HG02973 (cell line): ENCODE results near the gene TSHZ3.

ENCODE experiments used
- ATAC-seq: cut with Tn5 transposase; IDR thresholded peaks from one replicate; pipeline ENCODE4 v1.9.1; 2021; ENCODE audit warnings: moderate library complexity; ENCODE audit not compliant: unreplicated experiment

Gene TSHZ3, protein sequence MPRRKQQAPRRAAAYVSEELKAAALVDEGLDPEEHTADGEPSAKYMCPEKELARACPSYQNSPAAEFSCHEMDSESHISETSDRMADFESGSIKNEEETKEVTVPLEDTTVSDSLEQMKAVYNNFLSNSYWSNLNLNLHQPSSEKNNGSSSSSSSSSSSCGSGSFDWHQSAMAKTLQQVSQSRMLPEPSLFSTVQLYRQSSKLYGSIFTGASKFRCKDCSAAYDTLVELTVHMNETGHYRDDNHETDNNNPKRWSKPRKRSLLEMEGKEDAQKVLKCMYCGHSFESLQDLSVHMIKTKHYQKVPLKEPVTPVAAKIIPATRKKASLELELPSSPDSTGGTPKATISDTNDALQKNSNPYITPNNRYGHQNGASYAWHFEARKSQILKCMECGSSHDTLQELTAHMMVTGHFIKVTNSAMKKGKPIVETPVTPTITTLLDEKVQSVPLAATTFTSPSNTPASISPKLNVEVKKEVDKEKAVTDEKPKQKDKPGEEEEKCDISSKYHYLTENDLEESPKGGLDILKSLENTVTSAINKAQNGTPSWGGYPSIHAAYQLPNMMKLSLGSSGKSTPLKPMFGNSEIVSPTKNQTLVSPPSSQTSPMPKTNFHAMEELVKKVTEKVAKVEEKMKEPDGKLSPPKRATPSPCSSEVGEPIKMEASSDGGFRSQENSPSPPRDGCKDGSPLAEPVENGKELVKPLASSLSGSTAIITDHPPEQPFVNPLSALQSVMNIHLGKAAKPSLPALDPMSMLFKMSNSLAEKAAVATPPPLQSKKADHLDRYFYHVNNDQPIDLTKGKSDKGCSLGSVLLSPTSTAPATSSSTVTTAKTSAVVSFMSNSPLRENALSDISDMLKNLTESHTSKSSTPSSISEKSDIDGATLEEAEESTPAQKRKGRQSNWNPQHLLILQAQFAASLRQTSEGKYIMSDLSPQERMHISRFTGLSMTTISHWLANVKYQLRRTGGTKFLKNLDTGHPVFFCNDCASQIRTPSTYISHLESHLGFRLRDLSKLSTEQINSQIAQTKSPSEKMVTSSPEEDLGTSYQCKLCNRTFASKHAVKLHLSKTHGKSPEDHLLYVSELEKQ

DNA sequence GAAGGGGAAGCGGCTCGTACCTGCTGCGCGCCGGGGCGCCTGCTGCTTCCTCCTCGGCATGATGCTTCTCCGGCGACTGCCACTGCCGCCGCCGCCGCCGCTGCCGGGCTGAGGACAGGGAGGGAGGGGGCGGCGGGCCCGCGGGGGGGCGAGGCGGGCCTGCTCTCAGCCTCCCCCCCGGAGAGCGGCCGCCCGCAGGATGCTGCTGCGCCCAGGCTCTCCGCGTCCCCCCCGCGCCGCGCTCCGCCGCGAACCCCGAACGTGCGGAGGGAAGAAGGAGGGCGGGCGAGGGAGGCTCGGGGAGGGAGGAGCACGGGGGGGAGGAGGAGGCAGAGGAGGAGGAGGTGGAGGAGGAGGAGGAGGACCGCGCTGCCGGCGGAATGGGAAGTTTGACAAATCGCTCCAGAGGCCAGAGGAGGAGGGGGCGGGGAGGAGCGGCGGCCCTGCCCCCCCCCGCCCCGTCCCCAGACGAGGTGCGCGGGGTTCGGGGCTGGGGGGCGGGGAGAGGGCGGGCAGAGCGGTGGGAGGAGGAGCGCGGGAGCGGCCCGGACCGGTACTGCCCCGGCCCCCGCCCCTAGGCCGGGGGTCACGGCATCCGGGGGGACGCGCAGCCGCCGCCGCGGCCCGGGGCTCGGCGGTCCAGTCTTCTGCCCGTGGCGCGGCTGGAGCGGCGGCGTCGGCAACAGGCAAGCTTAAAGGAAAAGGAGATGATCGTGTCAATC is at the start of gene TSHZ3:
TSS of gene TSHZ3 (minus strand) at position 277 of the 722 bp plus-strand sequence. CDS start at position 60, 217 bp downstream.
- no peak for ATAC-seq

DNA sequence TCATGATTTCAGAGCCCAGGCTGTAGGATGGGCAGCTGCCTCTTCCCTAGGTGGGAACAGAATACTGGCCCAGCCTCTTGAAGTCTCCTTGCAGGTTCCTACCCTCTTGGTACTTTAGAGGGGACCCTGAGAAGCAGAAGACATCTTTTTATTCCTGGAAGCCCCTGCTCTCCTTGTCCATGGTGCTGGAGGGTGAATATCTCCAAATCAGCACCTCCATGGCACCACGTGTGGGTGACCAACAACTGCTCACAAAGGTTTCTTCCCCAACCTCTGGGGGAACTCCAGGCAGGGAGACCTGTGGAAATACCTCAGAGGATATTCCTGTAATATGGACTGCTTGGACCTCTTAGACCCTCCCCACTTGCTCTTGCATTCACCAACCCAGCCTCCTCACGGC is 48.1 kb upstream of the TSHZ3 start:
- no peak for ATAC-seq

DNA sequence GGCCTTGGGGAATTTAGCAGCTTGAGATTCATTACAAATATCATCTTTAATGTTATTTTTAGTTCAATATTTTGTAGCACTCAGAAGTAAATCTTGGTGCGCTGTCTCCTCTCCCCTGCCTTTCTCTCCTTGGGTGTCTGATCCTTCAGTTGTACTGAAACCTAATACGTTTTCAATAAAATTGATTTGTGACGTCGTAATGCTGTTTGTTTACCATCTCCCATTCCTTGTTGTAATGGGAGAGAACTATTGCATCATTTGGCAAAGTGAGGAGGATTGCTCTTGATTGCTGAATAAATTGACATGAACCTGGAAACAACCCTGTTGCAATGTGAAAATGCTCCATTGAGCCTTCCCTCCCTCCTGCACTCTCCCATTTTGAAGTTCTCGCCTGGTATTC is 43.2 kb upstream of the TSHZ3 start:
- ATAC-seq = no peak

DNA sequence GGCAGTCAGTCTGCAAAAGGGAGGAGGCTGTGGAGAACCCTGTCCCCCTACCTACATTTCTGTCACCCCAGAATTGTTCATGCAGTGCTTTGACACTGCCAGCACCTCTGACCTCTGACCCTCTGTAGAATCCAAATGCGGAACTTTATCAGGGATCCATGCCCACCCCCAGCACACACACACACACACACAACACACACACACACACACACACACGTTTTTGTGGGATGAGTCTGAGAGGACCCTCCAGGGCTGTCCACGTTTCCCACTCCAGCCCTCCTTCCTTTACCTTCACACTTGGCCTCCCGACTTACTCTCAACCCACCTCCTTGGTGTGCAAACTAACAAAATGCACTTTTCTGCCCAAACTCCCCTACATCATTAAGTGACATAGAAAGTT is 42.3 kb upstream of the TSHZ3 start:
- no peak for ATAC-seq

DNA sequence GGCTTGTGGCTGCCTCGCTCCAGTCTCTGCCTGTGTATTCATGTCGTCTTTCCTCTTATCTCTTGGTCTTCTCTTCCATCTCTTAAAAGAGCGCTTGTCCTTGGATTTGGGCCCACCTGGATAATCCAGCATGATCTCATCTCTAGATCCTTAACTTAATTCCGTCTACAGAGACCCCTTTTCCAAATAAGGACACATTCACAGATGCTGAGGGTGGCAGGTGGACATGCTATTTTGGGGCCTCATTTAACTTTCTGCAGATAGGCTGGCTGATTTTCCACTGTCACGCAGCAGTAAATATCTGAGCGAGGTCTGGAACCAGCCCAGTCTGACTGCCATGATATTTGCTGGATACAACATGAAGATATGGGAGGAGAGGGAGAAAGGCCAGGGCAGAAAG is 41.5 kb upstream of the TSHZ3 start:
- no peak for ATAC-seq

DNA sequence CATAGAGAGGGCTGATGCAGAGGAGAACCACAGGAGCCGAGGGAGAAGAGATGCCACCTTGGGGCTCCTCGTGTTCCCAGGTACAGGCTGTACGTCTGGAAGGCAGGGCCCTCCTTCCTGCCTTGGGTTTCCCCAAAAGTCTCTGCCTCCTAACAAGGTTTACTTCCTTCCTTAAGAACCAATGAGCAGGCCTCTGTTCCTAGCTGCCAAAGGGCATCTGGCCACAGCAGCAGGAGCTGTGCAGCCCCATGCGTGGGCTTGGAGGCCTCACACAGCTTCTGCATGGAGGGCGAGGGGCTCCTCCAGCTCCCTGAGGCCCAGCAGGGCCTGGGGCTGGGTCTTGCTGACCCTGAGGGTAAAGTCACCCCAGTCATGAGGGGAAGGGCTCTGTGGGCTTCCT is 40.6 kb upstream of the TSHZ3 start:
- no peak for ATAC-seq

DNA sequence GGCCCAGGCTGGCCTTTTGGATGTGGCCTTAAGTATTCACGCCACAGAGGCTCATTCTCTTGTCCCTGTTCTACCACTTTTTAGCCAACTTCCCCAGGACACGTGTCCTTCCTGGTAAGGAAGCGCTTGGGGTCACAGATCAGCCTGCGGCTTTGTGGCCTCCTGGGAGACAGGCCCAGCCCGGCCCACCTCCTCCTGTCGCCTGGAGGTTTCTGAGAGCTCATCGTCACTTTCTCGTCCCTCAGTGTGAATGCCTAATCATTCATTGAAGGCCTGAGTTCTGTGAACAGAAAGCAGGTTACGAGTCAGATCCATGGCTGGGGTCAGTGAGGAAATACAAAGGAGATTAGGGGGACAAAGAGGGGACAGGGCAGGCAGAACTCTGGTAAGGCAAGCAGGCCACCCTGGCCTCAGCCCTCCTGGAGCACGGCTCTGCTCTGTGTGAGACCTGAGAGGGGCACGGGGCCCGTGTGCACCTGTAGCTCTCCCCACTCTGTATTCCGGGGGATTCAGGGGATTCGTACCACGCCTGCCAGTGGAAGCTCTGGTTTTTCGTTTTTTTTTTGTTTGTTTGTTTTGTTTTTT is 38.6 kb upstream of the TSHZ3 start:
- no peak for ATAC-seq

DNA sequence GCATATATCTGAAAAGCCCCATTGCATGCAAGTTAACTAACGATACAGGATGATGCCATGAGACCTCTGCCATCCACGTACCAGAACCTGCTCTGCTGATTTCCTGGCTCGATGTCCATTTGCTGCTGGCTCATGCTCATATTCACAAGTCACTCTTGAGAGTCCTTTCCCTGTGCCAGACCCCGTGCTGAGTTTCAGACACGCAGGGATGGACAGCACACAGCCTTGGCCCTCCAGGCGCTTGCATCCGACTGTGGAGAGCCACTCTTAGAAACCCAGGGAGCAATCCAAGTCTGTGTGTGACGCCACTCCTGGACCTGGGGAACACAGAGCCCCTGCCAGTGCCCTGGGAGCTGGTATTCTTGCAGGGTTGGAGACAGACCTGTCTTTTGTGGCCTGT is 37.6 kb upstream of the TSHZ3 start:
- ATAC-seq = no peak

DNA sequence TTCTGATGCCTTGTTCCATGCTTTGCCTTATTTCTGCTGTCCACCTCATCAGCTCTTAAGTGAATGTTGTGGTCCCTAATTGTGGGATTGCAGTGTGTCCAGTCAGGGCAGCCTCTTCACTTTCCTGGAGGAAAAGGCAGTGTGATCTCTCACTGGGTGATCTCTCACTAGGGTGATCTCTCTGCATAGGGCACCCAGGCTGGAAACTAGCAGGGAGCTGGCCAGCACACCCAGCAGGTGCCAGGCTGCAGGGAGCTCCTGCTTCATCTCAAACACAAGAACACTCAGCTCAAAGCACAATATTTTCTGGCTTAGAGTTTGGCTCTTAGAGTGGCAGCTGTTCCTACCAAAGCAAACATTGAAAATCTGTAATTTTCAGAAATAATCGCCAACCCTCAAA is 36.5 kb upstream of the TSHZ3 start:
- ATAC-seq = no peak

DNA sequence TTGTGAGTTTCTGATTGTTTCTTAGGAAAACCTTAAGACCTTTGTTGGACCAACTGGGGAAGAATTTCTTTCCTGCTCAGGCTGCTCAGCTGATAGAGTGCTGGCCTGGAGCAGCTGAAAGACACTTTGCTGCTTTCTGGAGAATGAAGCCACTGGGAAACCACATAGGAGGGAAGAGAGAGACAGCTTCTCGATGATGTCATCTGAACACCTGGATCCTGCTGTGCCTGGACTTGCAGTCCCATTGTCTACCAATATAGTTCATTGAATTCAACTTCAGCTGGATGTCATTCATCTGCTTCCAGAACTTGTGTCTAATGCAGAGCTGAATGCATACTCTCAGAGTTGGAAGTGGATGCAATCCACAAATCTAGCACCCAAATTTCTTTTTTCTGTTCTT is 34.3 kb upstream of the TSHZ3 start:
- no peak for ATAC-seq

DNA sequence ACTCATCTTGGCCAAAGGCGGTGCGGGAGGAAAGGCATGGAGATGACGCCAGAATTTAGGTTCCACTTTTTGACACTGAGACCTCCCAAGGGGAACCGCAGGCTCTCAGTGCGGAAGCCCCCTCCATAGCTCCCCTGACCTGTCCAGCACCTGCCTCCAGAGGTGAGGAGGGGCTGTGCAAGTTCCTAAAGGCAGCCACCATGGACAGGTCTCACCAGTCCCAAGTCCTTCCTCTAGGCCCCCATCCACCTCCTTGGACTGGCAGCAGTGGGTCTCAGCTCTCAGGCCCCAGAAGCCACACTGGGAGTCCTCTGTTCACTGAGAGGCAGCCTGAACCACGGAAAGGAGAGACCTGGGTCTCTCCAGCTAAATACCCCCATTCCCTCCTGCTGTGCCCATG is 31.6 kb upstream of the TSHZ3 start:
- no peak for ATAC-seq

DNA sequence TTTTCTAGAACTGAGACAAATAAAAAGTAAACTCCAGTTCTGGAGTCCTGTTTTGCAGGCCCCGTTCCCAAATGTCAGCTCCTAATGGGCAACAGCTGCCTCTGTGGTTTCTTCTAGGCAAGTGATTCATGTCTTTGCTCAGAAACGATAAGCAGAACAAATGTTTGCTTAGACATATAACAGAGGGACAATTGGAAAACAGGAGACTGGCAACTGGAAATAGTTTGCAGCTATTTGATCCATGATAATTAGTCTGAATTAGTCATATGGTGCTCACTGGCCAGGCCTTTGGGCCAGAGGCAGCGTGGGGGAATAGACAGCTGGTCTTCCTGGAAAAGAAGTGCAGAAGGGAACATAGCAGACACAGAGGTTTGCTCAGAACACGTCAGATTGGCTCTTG is 29.2 kb upstream of the TSHZ3 start:
- no peak for ATAC-seq

DNA sequence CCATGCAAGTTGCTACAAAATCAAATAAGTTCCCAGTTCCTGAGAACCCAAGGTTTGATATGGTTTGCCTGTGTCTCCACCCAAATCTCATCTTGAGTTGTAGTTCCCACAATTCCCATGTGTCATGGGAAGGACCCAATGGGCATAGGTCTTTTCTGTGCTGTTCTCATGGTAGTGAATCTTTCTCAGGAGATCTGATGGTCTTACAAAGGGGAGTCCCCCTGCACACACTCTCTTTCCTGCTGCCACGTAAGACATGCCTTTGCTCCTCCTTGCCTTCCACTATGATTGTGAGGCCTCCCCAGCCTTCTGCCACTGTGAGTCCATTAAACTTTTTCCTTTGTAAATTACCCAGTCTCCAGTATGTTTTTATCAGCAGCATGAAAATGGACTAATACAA is 28.5 kb upstream of the TSHZ3 start:
- no peak for ATAC-seq

DNA sequence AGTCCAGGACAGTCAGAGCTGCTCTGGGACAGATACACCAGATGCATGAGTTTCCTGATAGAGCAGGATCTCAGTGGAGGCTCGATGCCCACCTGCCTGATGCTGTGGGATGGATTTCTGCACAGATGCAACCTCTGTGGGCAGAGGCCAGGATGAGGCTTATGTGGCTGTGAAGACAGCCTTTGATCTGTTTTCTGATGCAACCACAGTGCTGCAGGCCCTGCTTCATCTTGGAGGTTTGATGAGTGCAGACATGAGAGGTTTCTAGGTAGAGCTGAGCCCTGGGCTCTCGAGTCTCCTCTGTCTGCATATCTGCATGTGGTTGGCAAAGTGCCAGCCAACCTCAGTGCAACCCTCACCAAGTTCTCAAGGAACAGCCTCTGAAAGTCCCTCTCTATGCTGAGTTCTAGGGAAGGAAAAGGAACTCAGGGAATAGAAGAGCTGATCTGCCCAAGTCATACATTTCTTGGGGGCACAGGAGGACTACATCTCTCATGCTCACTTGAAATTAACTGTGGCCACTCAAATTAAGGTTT is 23.1 kb upstream of the TSHZ3 start:
- no peak for ATAC-seq

DNA sequence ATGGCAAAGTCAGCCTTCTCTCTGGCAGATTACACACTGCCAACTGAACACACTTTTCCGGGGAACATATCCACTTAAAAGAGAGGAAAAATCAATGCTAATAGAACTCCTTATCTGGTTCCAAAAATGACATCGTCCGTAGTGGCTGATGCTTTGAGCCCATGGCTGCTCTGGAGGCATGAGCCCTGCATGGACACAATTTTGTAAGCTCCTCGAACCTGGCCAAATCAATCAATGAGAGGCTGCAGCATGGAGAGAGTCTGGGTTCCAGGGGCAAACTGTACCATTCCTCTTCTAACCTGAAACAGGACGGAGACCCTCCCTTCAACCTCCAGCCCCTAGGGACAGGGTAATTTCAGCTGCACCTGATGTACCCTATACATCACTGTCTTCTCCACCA is 21.0 kb upstream of the TSHZ3 start:
- no peak for ATAC-seq

DNA sequence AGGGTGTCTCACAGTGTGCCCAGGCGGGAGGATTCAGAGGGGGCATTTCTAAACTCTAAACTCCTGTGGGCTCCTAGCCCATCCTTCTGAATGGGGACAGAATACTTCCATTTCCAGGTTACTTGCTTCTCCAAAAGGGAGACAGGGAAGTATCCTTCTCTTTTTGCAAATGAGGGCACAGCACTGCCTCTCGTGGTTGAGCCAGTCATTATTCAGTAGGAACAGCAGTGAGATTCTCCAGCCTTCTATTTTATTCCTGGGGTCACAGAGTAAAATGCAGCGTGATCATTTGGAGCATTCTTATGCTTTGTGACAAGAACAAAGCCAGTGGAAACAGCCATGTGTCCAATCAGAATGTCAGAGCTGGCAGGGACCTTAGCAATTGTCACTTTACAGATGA is 15.7 kb upstream of the TSHZ3 start:
- ATAC-seq = no peak

DNA sequence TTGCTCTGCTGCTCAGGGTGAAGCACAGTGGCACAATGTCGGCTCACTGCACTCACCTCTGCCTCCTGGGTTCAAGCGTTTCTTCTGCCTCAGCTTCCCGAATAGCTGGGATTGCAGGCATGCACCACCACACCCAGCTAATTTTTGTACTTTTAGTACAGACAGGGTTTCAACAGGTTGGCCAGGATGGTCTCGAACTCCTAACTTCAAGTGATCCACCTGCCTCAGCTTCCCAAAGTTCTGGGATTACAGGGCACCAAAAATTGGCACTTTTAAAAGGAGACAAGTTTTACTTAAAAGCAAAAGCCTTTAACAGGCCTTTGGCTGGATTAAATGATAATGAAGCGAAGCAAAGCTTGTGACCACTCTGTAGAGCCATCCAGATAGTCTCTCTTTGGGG is 12.5 kb upstream of the TSHZ3 start:
- ATAC-seq = no peak

DNA sequence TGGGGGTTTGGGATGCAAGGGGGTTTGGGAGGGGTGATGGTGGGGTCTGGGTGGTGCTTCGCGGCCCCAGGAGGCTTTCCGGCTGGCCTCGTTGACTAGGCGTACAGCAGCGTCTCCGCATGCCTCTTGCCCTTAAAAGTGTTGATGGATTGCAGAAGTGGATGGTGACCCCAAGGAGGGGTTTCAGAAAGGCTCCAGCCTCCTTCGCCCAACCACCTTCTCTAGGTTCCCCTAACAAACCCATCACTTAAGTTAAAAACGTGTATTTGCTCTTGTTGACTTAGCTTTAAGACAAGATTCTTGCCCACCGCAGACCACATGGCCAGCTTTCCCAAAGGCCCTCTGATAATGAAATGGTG is 8.1 kb upstream of the TSHZ3 start:
- no peak for ATAC-seq

DNA sequence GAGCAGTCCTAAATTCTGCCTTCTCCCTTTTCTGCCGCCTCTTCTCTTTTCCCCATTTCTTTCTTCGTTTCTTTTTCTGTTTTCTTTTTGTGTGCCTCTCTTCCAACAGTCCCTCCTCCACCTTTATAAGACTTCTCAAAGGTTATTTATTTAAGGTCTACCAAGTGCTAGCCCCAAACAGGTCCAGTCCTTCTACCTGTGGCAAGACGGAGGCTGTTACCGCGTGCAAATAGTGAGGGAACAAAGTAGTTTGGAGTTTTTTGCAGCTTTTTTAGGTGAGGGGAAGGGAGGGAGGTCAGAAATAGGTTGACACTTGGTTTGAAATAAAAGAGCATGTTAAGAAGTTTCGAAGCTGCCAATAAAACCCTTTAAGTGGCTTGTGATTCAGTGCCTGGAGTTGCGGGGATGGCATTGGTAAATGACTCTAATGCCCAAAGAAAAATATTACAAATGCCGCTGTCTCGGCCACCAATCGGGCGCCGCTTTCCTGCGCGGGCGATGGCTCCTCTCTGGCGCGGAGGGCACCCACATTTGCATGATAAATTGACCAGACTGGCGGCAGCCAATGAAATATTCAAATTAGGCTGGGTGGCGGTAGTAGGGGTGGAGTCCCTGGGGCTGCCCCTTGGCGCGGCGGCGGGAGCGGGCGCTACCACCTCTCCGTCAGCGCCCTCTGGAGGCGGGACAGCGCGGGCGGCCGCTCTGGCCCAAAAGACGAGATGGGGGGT is 7.5 kb upstream of the TSHZ3 start:
- no peak for ATAC-seq
